A549 (cell line): ENCODE results near the gene HAX1.

ENCODE experiments used
- CEBPB ChIP-seq, 2 experiments: fragments of >200 bp in 1 of 2; sonication (Bioruptor Twin) in 1 of 2; formaldehyde crosslinking in 1 of 2; IDR thresholded peaks; 2 replicates each; pipeline ENCODE4 v1.6.1; 2012 to 2016
- EP300 ChIP-seq, 2 experiments: fragments of >200 bp; sonication (Bioruptor Twin); formaldehyde crosslinking; IDR thresholded peaks; 2 replicates in 1 of 2; 3 replicates in 1 of 2; pipeline ENCODE4 v1.6.1; 2016 to 2017
- JUNB ChIP-seq: fragments of >200 bp; sonication (Bioruptor Twin); formaldehyde crosslinking; IDR thresholded peaks from 2 replicates; pipeline ENCODE4 v1.6.1; 2016
- POLR2A ChIP-seq: IDR thresholded peaks from 2 replicates; pipeline ENCODE4 v1.6.1; 2012; ENCODE audit warnings: mild to moderate bottlenecking, low read length
- ZFP36 ChIP-seq: fragments of 450-650 bp; IDR thresholded peaks from 2 replicates; pipeline ENCODE4 v1.6.1; 2014; ENCODE audit warnings: borderline replicate concordance; ENCODE audit not compliant: partially characterized antibody
- TF ChIP-seq, protein P1 (sequence below): fragments of 450-650 bp; IDR thresholded peaks from 2 replicates; pipeline ENCODE4 v1.6.1; 2014; ENCODE audit warnings: antibody characterized with exemption
- TF ChIP-seq, protein P2 (sequence below): IDR thresholded peaks from 2 replicates; pipeline ENCODE4 v1.6.1; 2012
- TF ChIP-seq, protein P3 (sequence below): fragments of >200 bp; sonication (Bioruptor Twin); formaldehyde crosslinking; IDR thresholded peaks from 3 replicates; pipeline ENCODE4 v1.5.1; 2016
- TF ChIP-seq, protein P4 (sequence below): IDR thresholded peaks from 2 replicates; pipeline ENCODE4 v1.6.1; 2012; ENCODE audit warnings: low read depth, borderline replicate concordance

DNA sequence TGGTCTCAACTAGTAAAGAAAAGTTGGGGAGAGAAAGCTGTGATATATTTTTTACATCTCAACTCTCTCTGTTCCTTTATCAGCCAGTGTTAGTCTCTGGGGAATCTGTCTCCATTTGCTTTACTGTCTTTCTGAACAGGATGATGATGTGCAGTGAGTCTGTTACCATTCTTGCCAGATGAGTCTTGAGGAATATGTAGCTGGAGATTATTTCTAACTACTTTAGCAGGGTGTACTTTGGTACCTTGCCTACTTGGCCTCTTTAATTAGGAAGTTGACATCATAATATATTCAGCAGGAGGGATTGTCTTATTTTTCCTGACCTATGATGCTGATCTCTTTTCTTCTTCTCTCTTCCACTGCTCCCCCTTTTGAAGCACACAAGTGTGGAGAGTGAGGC, 15.7 kb upstream of the HAX1 start:
- TF ChIP-seq, protein P1, sequence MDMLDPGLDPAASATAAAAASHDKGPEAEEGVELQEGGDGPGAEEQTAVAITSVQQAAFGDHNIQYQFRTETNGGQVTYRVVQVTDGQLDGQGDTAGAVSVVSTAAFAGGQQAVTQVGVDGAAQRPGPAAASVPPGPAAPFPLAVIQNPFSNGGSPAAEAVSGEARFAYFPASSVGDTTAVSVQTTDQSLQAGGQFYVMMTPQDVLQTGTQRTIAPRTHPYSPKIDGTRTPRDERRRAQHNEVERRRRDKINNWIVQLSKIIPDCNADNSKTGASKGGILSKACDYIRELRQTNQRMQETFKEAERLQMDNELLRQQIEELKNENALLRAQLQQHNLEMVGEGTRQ: no peak
- TF ChIP-seq ZFP36 (no peak), CEBPB (IDR thresholded peaks at IDR 0.05) (no peak), EP300 (IDR thresholded peaks at IDR 0.05) (no peak), POLR2A (no peak), JUNB (no peak)
- TF ChIP-seq, protein P2, sequence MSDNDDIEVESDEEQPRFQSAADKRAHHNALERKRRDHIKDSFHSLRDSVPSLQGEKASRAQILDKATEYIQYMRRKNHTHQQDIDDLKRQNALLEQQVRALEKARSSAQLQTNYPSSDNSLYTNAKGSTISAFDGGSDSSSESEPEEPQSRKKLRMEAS: no peak
- TF ChIP-seq, protein P3, sequence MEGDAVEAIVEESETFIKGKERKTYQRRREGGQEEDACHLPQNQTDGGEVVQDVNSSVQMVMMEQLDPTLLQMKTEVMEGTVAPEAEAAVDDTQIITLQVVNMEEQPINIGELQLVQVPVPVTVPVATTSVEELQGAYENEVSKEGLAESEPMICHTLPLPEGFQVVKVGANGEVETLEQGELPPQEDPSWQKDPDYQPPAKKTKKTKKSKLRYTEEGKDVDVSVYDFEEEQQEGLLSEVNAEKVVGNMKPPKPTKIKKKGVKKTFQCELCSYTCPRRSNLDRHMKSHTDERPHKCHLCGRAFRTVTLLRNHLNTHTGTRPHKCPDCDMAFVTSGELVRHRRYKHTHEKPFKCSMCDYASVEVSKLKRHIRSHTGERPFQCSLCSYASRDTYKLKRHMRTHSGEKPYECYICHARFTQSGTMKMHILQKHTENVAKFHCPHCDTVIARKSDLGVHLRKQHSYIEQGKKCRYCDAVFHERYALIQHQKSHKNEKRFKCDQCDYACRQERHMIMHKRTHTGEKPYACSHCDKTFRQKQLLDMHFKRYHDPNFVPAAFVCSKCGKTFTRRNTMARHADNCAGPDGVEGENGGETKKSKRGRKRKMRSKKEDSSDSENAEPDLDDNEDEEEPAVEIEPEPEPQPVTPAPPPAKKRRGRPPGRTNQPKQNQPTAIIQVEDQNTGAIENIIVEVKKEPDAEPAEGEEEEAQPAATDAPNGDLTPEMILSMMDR: no peak
- TF ChIP-seq, protein P4, sequence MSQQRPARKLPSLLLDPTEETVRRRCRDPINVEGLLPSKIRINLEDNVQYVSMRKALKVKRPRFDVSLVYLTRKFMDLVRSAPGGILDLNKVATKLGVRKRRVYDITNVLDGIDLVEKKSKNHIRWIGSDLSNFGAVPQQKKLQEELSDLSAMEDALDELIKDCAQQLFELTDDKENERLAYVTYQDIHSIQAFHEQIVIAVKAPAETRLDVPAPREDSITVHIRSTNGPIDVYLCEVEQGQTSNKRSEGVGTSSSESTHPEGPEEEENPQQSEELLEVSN: no peak
